Transverse colon (tissue), 4 donors: Measurements from ENCODE around the gene NRARP.

Experiments
- EP300 ChIP-seq: sonication (generic); formaldehyde crosslinking; IDR thresholded peaks from one replicate; pipeline ENCODE4 v1.6.1; 2017; ENCODE audit warnings: antibody characterized with exemption, low read depth
- POLR2A ChIP-seq: fragments of 450-650 bp; IDR thresholded peaks from one replicate; pipeline ENCODE4 v1.6.1; 2016; ENCODE audit warnings: antibody characterized with exemption, mild to moderate bottlenecking, moderate library complexity
- POLR2AphosphoS5 ChIP-seq, 3 donors: sonication (generic); formaldehyde crosslinking; IDR thresholded peaks; one replicate each; pipeline ENCODE4 v1.6.1; 2016; ENCODE audit warnings: antibody characterized with exemption in 3 of 3
- TF ChIP-seq, protein P1 (sequence below), 5 experiments: fragments of 200-600 bp in 3 of 5; fragments of 450-650 bp in 2 of 5; sonication (generic) in 3 of 5; IDR thresholded peaks; 1 replicate in 2 of 5; 2 replicates in 3 of 5; pipeline ENCODE4 v1.5.1; 2016 to 2017; ENCODE audit warnings: antibody characterized with exemption in 5 of 5, inconsistent platforms in 3 of 5, mild to moderate bottlenecking in 2 of 5, moderate library complexity in 1 of 5

DNA sequence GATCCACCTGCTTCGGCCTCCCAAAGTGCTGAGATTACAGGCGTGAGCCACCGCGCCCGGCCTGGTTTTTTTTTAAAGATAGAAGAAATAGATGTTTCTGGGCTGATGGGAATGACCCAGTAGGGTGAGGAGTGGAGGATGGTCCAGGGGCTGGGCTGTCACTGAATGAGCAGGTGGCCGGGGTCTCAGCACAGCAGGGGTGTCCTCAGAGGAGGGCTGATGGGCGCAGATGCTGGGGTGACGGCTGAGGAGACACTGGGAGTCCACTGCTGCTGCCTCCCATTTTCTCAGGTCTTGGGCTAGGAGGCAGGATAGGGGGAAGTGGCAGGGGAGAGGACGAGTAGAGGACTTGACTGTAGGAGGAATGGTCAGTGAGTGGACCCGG, 26.9 kb downstream of the NRARP start:
- TF ChIP-seq, protein P1, sequence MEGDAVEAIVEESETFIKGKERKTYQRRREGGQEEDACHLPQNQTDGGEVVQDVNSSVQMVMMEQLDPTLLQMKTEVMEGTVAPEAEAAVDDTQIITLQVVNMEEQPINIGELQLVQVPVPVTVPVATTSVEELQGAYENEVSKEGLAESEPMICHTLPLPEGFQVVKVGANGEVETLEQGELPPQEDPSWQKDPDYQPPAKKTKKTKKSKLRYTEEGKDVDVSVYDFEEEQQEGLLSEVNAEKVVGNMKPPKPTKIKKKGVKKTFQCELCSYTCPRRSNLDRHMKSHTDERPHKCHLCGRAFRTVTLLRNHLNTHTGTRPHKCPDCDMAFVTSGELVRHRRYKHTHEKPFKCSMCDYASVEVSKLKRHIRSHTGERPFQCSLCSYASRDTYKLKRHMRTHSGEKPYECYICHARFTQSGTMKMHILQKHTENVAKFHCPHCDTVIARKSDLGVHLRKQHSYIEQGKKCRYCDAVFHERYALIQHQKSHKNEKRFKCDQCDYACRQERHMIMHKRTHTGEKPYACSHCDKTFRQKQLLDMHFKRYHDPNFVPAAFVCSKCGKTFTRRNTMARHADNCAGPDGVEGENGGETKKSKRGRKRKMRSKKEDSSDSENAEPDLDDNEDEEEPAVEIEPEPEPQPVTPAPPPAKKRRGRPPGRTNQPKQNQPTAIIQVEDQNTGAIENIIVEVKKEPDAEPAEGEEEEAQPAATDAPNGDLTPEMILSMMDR (IDR thresholded peaks at IDR 0.05), result no peak
- TF ChIP-seq POLR2AphosphoS5 (IDR thresholded peaks at IDR 0.05) (no peak), EP300 (no peak), POLR2A (no peak)
